SK-N-SH (cell line): Measurements from ENCODE around the gene FNDC1.

Experiments used
- CTCF ChIP-seq: fragments of 200-600 bp; sonication (generic); IDR thresholded peaks from 2 replicates; pipeline ENCODE4 v1.6.1; 2017; ENCODE audit warnings: antibody characterized with exemption, mild to moderate bottlenecking, moderate library complexity
- POLR2AphosphoS5 ChIP-seq: IDR thresholded peaks from 2 replicates; pipeline ENCODE4 v1.6.1; 2012; ENCODE audit warnings: low read depth, low read length
- REST ChIP-seq: IDR thresholded peaks from 2 replicates; pipeline ENCODE4 v1.6.1; 2012; ENCODE audit warnings: mild to moderate bottlenecking, low read depth, low read length, moderate library complexity

DNA sequence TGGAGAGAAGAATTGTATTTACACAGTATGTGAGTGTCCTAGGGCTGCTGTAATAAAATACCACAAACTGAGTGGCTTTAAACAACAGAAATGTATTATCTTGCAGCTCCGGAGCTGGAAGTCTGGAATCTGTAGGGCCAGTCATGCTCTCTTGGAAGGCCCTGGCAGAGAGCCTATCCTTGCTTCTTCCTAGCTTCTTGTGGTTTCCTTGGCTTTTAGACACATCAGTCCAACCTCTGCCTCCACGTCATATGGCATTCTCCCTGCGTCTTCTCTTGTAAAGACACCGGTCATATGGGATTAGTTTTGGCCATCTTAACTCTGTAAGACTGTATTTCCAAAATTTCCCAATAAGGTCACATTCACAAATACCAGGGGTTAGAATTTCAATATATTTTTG is 10.8 kb downstream of the FNDC1 start:
- TF ChIP-seq CTCF (no peak), POLR2AphosphoS5 (no peak), REST (no peak)
